CD4-positive, alpha-beta T cell treated with Interleukin-6 for 4 hours (primary cell): ENCODE measurements around the gene THEMIS.

Experiments
- DNase-seq: peaks from one replicate; pipeline ENCODE4 v3.0.0-alpha.2; 2020; ENCODE audit warnings: mixed read lengths

Gene THEMIS

DNA sequence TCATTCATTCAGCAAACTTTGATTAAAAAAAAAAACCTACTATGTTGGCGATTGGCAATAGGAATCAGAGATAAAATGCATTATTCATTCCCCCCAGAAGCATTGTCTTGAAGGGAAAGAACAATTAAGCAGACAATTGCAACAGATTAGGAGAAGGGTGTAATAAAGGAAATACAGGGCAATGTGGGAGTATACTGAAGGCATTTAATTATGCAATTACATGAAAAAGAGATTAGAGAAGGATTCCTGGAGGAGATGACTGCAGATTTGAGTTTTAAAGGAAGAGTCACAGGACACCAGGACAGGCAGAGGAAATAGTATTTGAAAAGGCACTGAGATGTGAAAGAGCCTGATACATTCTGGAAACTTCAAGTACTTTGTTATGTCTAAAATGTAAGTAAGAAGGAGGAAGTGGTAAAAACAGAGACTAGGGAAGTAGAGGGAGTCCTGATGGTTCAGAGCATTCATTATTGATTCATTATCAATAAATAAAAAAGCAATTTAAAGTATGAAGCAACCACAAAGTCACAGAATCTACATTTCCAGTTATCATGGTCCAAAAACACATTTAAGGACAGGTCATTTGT lies 43.7 kb downstream of the THEMIS start:
- DNase-seq: no peak

- peak; percentile 69 for DNase-seq
These were observed 45.2 kb downstream of the THEMIS start for GRCh38 chr6:127855542-127856159.

DNA sequence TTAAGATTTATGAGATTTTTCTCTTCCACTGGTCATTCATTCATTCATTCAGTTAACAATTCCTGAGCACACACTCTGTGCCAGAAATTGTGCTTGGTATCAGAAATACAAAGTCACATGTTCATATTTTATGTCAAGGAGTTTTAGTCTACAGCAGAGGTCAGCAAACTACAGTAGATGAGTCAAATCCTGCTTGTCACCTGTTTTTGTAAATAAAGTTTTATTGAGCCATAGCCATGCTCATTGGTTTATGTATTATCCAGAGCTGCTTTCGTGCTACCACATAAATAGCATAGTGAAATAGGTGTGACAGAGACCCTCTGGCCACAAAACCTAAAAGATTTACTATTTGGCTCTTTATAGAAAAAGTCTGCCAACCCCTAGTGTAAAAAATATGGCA lies 46.8 kb downstream of the THEMIS start:
- DNase-seq: no peak

- no peak for DNase-seq
These were observed 49.7 kb downstream of the THEMIS start for GRCh38 chr6:127851197-127851596.

- DNase-seq: no peak
These were observed 55.6 kb downstream of the THEMIS start for GRCh38 chr6:127845242-127845641.

- DNase-seq: no peak
These were observed 56.3 kb downstream of the THEMIS start for GRCh38 chr6:127844529-127844928.

DNA sequence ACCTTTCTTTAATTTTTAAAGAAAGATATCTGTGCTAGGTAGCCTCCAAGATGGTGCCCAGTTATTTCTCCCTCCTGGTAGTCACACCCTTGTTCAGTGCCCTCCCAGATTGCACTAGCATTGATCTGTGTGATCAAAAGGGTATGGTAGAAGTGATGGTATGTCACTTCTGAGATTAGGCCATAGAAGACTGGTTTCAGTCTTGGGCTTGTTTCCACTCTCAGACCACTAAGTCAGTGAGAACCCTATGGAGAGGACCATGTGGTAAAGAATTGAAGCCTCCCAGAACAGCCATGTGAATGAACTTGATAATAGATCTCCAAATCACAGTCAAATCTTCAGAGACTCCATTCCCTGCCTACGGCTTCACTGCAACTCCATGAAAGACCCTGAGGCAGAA lies 57.3 kb downstream of the THEMIS start:
- DNase-seq: no peak

GRCh38 chr6:127842562-127842961 lies 58.3 kb downstream of the THEMIS start:
- no peak for DNase-seq

DNA sequence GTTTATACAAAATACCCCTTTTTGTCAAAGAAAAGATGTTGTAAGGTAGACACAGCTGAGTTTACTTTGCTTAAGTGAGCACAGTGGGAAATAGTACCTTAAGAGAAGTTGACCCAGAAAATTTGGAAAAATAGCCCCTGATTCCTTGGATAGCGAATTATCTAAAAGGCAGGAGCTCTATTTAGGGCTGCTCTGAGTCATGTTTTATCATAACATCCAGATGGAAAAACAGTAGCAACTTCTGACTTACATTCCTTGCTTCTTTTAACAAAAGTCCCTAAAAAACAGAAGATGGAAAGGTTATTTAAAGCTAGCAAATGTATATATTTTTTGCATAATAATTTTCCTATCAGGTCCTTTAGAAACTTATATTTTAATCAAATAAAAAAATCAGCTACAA lies 59.0 kb downstream of the THEMIS start:
- no peak for DNase-seq

GRCh38 chr6:127834136-127834535 lies 66.7 kb downstream of the THEMIS start:
- DNase-seq: no peak

GRCh38 chr6:127833336-127833735 lies 67.5 kb downstream of the THEMIS start:
- no peak for DNase-seq

- DNase-seq: no peak
These were observed 68.5 kb downstream of the THEMIS start for GRCh38 chr6:127832381-127832780.

DNA sequence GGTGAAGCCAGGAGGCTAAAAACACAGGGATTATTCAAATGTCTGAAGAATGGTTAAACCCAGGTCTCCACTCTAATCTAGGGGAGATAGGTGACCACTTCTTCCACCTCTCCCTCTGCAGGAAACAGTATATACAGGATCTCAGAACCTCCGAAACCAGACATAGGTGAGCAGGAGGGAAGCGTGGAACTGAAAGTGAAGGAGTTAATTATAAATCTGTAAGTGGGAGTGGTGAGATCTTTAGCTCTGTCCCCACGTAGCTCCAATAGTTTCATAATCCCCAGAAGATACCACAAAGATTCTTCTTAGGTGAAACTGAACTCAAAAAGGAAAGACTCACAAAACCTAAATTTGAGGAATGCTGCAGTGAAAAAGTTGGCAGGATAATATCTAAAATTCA lies 76.8 kb downstream of the THEMIS start:
- DNase-seq: no peak

- DNase-seq: no peak
These were observed 79.4 kb downstream of the THEMIS start for GRCh38 chr6:127821431-127821830.

DNA sequence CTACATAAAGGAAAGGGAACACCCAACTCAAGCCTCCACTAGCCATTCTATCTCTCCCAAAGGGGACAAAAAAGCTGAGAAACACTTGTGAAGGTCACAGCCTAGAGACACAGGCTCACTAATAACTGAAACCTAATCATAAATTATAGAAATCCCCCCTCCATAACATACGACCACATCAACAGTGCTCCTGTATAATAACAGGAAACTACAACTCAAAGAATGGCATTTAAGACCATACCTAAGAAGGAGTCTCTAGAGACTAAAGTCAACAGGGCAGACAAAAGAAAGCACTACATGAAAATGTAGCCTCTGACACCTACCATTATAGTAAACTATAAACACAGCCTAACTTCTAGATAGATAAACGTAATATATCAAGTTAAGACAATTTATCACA lies 82.7 kb downstream of the THEMIS start:
- no peak for DNase-seq

DNA sequence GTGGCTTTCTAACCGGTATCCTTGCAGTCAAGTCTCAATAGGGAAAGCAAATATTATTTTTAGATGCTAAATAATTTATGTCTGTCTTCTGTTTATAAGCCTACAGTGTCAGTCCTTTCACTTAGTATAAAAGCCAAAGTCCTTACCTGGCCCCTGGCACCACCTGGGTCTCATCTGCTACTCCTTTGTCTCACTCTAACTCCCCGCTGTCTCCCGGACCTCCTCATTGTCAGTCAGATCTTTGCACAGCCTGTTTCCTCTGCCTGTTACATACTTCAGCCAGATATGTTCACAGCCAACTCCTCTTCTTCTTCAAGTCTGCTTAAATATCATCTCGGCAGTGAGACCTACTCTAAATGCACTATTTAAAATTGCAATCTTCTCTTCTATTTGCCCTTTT lies 84.2 kb downstream of the THEMIS start:
- no peak for DNase-seq

GRCh38 chr6:127813699-127814027 lies 87.2 kb downstream of the THEMIS start:
- DNase-seq: no peak

- no peak for DNase-seq
These were observed 87.7 kb downstream of the THEMIS start for GRCh38 chr6:127812985-127813698.

GRCh38 chr6:127811900-127812570 lies 88.8 kb downstream of the THEMIS start:
- DNase-seq: no peak

- DNase-seq: no peak
These were observed 92.9 kb downstream of the THEMIS start for GRCh38 chr6:127807806-127808517.

- no peak for DNase-seq
These were observed 104.1 kb downstream of the THEMIS start for GRCh38 chr6:127796713-127797112.

- DNase-seq: peak; percentile 28
These were observed 106.5 kb downstream of the THEMIS start for GRCh38 chr6:127794405-127794804.

DNA sequence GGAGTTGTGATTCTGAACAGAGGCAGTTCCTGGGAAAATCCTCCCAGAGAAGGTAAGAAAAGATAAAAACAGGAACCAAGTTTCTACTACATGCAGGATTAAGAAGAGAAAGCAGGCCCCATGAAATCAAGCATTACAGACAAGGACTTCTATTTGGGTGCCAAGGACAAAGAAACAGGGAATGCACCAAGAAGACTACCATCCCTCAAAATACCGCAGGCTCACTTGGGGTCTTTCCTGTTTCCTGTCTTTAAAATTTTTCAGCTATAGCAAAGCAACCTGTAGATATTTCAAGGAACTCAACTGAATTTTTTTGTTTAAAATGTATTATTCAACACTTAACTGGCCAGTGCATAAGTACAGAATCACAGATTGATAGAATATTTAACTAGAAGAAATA lies 107.5 kb downstream of the THEMIS start:
- no peak for DNase-seq
